ENCODE results near the gene MINDY2. TPM values are rescaled to one million over a fixed set of nuclear protein-coding genes. Genes with fewer than 3 reads are reported as not detected.
A peak's percentile ranks its signal among the peaks of the same experiment; 100 is the strongest.

MINDY2 gene
- total and polyA plus RNA-seq, 9 of the 15 experiments (the other 6 are each of a cell fraction or from before 2014, with no cell fraction given) = 2.4 to 15.3 (median 7.2) TPM

DNA sequence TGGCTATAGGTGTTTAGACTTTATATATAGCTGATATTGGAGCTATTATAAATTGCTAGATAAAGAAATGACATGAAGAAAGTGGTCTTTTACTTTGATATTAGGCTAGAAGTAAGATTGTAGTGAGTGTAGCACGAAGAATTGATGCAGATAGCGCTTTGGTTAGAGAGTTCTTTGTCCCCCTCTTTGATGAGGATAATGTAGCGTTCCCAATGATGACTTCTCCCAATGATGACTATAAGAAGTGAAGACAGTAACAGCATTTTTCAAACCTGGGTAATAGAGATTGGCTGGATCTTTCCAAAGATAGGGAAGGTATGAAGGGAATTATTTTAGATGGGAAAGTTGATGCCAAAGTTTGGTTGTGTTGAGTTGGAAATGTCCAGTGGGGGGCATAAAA is 4.3 kb downstream of the MINDY2 start:
- H2AFZ ChIP-seq (ENCODE audit: low read depth, low read length) = no peak overlapping the region
- no peak for ATAC-seq
- H3K79me2 ChIP-seq (ENCODE audit: control insufficient read depth, insufficient read depth, low read length) = peaks cover 85% of the 10 kb centered on the region
- peaks cover 25 to 36% of the 10 kb centered on the region in 2 experiments; a peak in 4 of 5 replicates for H3K4me1 ChIP-seq (replicated peaks in 1 of 2; ENCODE audit: control insufficient read depth in 2 of 2, insufficient read depth in 2 of 2, low read length in 2 of 2)
- H3K9me3 ChIP-seq (replicated peaks; ENCODE audit: control insufficient read depth, insufficient read depth, low read depth, low read length) = no peaks in the 10 kb centered on the region
- peaks cover 5% of the 10 kb centered on the region; the same call in 1 of the 2 replicates for H4K20me1 ChIP-seq (replicated peaks; ENCODE audit: control insufficient read depth, insufficient read depth, low read length)
- H3K4me3 ChIP-seq = no peak overlapping the region
- FAIRE-seq = no peak
- no peaks in the 10 kb centered on the region for H3K27me3 ChIP-seq (ENCODE audit: control insufficient read depth in 2 of 2, insufficient read depth in 2 of 2, low read length in 2 of 2)
- no peak overlapping the region for H3K27ac ChIP-seq (ENCODE audit: extremely low read depth, low read depth, low read length)
- H3K4me2 ChIP-seq (ENCODE audit: insufficient read depth, low read length) = no peak overlapping the region
- no peaks in the 10 kb centered on the region; the same call in 2 of the 3 replicates for H3K36me3 ChIP-seq (ENCODE audit: control insufficient read depth, insufficient read depth, low read length)
- no peak overlapping the region for H3K9ac ChIP-seq (ENCODE audit: insufficient read depth in 1 of 2, low read depth in 2 of 2, low read length in 2 of 2)
- intact Hi-C loops (cut with micrococcal nuclease) (no loop called here), in situ Hi-C loops (cut with MboI) (no loop called here)
- no TSS peak for BruUV-seq (replicated peaks)
- no peak for DNase-seq (ENCODE audit: extremely low read depth in 1 of 4, low spot score in 3 of 4)
- WGBS (ENCODE audit: insufficient coverage, low coverage, missing lambda C conversion rate) = 87% methylated on average over 3 of the region's 3 CpGs
- H3K9me1 ChIP-seq (ENCODE audit: control insufficient read depth, insufficient read depth, low read length) = no peaks in the 10 kb centered on the region
- ChIA-PET CTCF (ENCODE audit: low intra/inter-chr PET ratio) (no interaction called here), POLR2A (interaction anchor here (0.7 kb wide), 1 partner anchor 32 kb away, joined by 3 read pairs; no protein-coding TSS in a partner anchor)
- TF ChIP-seq, protein P1, sequence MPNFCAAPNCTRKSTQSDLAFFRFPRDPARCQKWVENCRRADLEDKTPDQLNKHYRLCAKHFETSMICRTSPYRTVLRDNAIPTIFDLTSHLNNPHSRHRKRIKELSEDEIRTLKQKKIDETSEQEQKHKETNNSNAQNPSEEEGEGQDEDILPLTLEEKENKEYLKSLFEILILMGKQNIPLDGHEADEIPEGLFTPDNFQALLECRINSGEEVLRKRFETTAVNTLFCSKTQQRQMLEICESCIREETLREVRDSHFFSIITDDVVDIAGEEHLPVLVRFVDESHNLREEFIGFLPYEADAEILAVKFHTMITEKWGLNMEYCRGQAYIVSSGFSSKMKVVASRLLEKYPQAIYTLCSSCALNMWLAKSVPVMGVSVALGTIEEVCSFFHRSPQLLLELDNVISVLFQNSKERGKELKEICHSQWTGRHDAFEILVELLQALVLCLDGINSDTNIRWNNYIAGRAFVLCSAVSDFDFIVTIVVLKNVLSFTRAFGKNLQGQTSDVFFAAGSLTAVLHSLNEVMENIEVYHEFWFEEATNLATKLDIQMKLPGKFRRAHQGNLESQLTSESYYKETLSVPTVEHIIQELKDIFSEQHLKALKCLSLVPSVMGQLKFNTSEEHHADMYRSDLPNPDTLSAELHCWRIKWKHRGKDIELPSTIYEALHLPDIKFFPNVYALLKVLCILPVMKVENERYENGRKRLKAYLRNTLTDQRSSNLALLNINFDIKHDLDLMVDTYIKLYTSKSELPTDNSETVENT (CRISPR knock-in tag; IDR thresholded peaks at IDR 0.05) = no peak
- TF ChIP-seq, protein P2, sequence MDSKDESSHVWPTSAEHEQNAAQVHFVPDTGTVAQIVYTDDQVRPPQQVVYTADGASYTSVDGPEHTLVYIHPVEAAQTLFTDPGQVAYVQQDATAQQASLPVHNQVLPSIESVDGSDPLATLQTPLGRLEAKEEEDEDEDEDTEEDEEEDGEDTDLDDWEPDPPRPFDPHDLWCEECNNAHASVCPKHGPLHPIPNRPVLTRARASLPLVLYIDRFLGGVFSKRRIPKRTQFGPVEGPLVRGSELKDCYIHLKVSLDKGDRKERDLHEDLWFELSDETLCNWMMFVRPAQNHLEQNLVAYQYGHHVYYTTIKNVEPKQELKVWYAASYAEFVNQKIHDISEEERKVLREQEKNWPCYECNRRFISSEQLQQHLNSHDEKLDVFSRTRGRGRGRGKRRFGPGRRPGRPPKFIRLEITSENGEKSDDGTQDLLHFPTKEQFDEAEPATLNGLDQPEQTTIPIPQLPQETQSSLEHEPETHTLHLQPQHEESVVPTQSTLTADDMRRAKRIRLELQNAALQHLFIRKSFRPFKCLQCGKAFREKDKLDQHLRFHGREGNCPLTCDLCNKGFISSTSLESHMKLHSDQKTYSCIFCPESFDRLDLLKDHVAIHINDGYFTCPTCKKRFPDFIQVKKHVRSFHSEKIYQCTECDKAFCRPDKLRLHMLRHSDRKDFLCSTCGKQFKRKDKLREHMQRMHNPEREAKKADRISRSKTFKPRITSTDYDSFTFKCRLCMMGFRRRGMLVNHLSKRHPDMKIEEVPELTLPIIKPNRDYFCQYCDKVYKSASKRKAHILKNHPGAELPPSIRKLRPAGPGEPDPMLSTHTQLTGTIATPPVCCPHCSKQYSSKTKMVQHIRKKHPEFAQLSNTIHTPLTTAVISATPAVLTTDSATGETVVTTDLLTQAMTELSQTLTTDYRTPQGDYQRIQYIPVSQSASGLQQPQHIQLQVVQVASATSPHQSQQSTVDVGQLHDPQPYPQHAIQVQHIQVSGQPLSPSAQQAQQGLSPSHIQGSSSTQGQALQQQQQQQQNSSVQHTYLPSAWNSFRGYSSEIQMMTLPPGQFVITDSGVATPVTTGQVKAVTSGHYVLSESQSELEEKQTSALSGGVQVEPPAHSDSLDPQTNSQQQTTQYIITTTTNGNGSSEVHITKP (IDR thresholded peaks at IDR 0.05; ENCODE audit: partially characterized antibody) = peak; percentile 73
- no peak for TF ChIP-seq DPF2 (IDR thresholded peaks at IDR 0.05)

All from K562 (cell line).